ENCODE data around the gene CDV3. TPM values are rescaled to one million over a fixed set of nuclear protein-coding genes. Genes with fewer than 3 reads are reported as not detected.
A peak's percentile ranks its signal among the peaks of the same experiment; 100 is the strongest.

The CDV3 gene
- total RNA-seq, 1 donor from 2014 or later, result 177 TPM

DNA sequence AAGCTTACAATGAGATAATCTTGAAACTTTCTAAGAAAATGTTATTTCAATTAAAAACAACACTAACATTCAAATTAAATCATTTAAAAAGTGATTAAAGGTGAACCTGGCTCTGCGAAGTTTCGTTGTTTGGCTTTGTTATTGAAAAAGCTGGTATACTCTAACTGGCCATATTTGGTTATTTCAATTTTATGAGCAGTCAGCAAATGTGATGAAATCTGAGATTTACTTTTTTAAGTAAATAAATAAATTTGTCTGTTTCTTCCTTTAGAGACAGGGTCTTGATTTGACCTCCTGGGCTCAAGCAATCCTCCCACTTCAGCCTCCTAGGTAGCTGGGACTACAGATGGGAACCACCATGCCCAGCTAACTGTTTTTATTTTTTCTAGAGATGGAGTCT lies 38.0 kb downstream of the CDV3 start:
- Mint-ChIP-seq H3K4me3 (ENCODE audit: low read depth) (no peak overlapping the region), H3K27ac (no peak overlapping the region), H3K4me1 (ENCODE audit: low read depth) (no peaks in the 10 kb centered on the region), H3K27me3 (no peaks in the 10 kb centered on the region), H3K9me3 (ENCODE audit: low read depth) (no peaks in the 10 kb centered on the region), H3K36me3 (ENCODE audit: insufficient read depth) (peaks cover 38% of the 10 kb centered on the region)
- no peak for TF ChIP-seq CTCF (IDR thresholded peaks at IDR 0.05; ENCODE audit: unreplicated experiment)
- no peak for DNase-seq (ENCODE audit: low spot score, unreplicated experiment)

GRCh38 chr3:133620066-133620784 lies 46.7 kb downstream of the CDV3 start:
- H3K4me3 Mint-ChIP-seq (ENCODE audit: low read depth), result no peak overlapping the region
- TF ChIP-seq CTCF (IDR thresholded peaks at IDR 0.05; ENCODE audit: unreplicated experiment), result no peak
- H3K4me1 Mint-ChIP-seq (ENCODE audit: low read depth), result no peaks in the 10 kb centered on the region
- no peaks in the 10 kb centered on the region for H3K9me3 Mint-ChIP-seq (ENCODE audit: low read depth)
- no peak for DNase-seq (ENCODE audit: low spot score, unreplicated experiment)
- H3K36me3 Mint-ChIP-seq (ENCODE audit: insufficient read depth), result peaks cover 25% of the 10 kb centered on the region
- no peak overlapping the region for H3K27ac Mint-ChIP-seq
- H3K27me3 Mint-ChIP-seq, result no peaks in the 10 kb centered on the region

DNA sequence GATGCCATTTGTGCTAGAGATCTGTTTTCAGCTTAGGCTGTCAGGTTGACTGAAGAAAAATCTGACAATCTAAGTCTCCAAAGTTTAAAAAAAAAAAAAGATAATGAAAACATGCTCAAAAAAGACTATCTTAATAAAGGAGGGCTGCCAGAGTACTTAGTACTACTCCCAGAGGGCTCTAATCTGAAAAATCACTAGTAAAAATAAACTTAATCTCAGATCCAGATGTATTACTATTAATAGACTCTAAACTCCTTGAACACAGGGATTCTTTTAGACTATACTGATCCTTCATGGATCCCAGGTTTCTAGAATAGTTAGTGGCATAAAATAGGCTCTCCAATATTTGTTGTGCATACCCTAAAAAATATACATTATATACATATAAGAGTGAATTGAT lies 54.3 kb downstream of the CDV3 start:
- Mint-ChIP-seq H3K4me1 (ENCODE audit: low read depth) (no peaks in the 10 kb centered on the region), H3K9me3 (ENCODE audit: low read depth) (no peaks in the 10 kb centered on the region), H3K36me3 (ENCODE audit: insufficient read depth) (peaks cover 22% of the 10 kb centered on the region), H3K4me3 (ENCODE audit: low read depth) (no peak overlapping the region), H3K27me3 (no peaks in the 10 kb centered on the region), H3K27ac (no peak overlapping the region)
- no peak for DNase-seq (ENCODE audit: low spot score, unreplicated experiment)
- no peak for TF ChIP-seq CTCF (IDR thresholded peaks at IDR 0.05; ENCODE audit: unreplicated experiment)

GRCh38 chr3:133629146-133629545 lies 55.7 kb downstream of the CDV3 start:
- Mint-ChIP-seq H3K9me3 (ENCODE audit: low read depth) (no peaks in the 10 kb centered on the region), H3K4me1 (ENCODE audit: low read depth) (no peaks in the 10 kb centered on the region), H3K36me3 (ENCODE audit: insufficient read depth) (peaks cover 28% of the 10 kb centered on the region), H3K27me3 (no peaks in the 10 kb centered on the region), H3K4me3 (ENCODE audit: low read depth) (no peak overlapping the region), H3K27ac (no peak overlapping the region)
- no peak for DNase-seq (ENCODE audit: low spot score, unreplicated experiment)
- TF ChIP-seq CTCF (IDR thresholded peaks at IDR 0.05; ENCODE audit: unreplicated experiment), result no peak

DNA sequence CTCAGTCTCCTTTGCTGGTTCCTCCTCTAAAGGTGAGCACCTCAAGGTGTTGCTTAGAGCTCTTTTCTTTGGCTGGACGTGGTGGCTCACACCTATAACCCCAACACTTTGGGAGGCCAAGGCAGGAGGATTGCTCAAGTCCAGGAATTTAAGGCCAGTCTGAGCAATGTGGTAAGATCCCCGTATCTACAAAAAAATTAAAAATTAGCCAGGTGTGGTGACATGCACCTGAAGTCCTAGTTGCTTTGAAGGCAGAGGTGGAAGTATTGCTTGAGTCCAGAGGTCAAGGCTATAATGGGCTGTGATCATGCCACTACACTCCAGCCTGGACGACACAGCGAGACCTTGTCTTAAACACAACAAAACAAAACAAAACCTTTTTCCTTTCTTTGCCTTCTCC lies 60.0 kb downstream of the CDV3 start:
- H3K4me1 Mint-ChIP-seq (ENCODE audit: low read depth), result no peaks in the 10 kb centered on the region
- H3K9me3 Mint-ChIP-seq (ENCODE audit: low read depth), result no peaks in the 10 kb centered on the region
- H3K4me3 Mint-ChIP-seq (ENCODE audit: low read depth), result no peak overlapping the region
- peaks cover 31% of the 10 kb centered on the region for H3K36me3 Mint-ChIP-seq (ENCODE audit: insufficient read depth)
- DNase-seq (ENCODE audit: low spot score, unreplicated experiment), result no peak
- TF ChIP-seq CTCF (IDR thresholded peaks at IDR 0.05; ENCODE audit: unreplicated experiment), result no peak
- H3K27ac Mint-ChIP-seq, result peak overlapping the region; percentile 15
- no peaks in the 10 kb centered on the region for H3K27me3 Mint-ChIP-seq

Other genes with a start within 250 kb of the CDV3 start
- gene BFSP2, start 173.6 kb upstream of the CDV3 start, total RNA-seq, result not detected in 2 replicates
- 51.8 and 56.9 TPM in 2 replicates for gene TOPBP1, start 88.3 kb downstream of the CDV3 start, total RNA-seq
- 3.8 and 4.4 TPM in 2 replicates for gene TF, start 172.7 kb downstream of the CDV3 start, total RNA-seq
- 38.2 and 49.1 TPM in 2 replicates for gene SRPRB, start 232.1 kb downstream of the CDV3 start, total RNA-seq